HG03354 (cell line): ENCODE measurements around the gene MYOZ2.

Experiments
- ATAC-seq: cut with Tn5 transposase; IDR thresholded peaks from one replicate; pipeline ENCODE4 v1.9.1; 2021; ENCODE audit warnings: mild to moderate bottlenecking; ENCODE audit not compliant: unreplicated experiment, poor library complexity, severe bottlenecking

MYOZ2 gene

DNA sequence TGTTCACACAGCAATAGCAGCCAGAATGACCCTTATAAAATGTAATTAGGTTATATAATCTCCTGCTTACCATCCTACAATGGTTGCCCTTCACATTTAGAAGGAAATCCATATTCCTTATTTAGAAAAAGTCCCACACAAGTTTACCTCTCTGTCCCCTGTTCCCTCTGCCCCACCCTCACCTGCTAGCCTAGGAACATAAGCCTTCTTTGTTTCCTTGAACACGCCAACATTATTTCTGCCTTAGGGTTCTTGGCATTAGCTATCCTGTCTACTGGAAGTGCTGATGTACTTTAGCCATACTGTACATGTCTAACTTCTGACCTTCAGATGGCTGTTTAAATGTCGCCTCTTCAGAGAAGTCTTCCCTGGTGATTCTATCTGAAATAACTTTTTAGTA, 48.5 kb downstream of the MYOZ2 start:
- no peak for ATAC-seq

DNA sequence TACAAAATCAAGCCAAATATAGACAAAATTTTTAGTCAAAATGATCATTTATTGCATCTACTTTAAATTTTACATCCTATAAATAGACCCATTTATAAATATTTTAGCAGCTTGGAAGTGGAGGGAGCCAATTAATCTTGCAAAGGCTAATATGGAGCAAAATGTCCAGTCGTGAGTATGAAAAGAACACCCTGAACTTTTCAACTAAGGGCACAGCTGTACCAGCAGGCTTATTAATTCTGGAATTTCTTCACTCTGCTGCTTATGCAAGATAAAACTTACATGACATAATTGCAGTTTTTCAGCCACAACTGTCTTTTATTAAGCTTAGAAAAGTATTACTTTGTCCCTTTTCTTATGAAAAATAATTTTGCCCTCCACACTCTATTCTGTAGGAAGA, 54.0 kb downstream of the MYOZ2 start:
- ATAC-seq: no peak

DNA sequence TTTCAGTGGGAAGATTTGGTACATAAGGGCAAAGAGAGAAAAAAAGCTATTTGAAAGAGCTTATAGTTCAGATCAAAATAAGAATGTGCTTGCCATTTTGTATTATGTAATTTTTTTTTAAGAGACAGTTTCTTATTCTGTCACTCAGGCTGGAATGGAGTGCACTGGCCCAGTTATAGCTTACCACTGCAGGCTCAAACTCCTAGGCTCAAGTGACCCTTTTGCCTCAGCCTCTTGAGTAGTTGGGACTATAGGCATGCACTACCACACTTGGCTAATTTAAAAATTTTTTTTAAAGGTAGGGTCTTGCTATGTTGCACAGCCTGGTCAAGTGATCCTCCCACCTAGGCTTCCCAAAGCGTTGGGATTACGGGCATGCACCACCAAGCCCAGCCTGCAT, 54.7 kb downstream of the MYOZ2 start:
- ATAC-seq: no peak

DNA sequence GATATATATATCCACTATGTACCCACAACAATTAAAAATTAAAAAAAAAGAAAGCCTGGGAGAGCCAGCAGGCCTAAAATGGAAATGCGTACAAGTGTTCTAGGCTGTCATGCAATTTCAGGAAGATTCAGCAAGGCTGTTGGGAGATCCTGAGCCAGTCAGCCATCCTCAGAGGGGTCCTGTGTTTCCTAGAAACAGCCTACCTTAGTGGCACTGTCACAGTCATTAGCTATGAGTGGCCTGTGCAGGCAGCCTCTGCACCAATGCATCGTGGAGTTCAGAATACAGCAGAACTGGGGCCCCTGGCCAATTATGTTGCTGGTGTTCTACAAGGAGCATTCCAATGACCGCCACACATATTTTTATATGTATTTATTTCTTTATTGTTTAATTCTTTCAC, 55.9 kb downstream of the MYOZ2 start:
- ATAC-seq: no peak

DNA sequence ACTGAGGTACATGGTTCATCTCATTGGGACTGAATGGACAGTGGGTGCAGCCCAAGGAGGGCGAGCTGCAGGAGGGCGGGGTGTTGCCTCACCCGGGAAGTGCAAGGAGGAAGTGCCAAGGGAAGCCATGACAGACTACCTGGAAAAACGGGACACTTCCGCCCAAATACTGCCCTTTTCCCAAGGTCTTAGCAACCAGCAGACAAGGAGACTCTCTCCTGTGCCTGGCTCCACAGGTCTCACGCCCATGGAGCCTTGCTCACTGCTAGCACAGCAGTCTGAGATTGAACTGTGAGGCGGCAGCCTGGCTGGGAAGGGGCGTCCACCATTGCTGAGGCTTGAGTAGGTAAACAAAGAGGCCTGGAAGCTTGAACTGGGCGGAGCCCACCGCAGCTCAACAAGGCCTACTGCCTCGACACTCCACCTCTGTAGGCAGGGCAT, 62.2 kb downstream of the MYOZ2 start:
- ATAC-seq: no peak

DNA sequence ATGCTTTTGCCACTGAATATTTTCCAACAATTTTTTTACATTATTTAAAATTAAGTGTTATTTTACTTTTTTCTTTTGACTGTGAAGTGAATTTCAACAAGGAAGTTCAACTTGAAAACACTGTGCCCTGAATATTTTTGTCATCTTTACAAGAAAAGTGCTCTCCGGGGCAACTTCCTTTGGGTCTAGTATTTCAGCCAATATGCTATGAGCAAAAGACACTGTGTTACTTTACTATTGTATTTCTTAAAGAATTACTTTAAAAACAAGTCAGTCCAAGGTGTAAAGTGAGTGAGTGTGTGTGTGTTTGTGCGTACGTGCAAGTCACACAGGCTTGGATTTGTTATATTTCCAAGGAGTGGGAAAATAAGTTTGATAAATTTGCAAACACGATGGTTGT, 69.3 kb downstream of the MYOZ2 start:
- ATAC-seq: no peak

DNA sequence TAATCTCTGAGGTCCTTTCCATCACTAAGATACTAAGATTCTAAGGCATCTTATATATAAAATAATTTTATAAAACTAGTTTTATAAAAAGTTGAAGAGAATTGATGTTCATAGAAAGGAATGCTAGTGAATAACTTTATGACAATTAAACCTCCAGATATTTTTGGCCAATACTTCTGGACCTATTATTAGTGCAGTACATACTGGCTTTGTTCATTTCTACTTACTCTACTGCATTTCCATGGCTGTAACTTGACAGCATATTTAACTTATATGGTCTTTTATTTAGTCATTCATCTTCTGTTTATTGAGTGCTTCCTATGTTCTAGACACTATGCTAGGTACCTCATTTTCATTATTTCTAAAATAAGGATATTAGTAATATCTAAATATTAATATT, 70.1 kb downstream of the MYOZ2 start:
- ATAC-seq: no peak

DNA sequence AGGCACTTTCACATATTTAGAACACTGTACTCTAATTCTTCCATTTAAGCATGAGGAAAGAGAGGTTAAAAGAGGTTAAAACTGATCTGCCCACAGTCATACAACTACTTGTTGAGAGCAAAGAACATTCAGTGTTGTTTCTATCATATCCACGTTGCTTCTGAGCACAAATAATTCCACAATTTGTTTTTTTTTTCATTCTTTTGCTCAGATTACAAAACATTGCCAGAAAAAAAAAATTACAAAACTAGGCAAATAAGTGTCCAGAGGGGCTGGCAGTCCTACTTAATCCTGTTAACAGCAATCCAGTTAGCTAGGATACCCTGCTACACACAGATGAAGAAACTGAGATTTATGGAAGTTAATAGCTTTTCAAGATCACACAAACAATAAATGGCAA, 70.5 kb downstream of the MYOZ2 start:
- no peak for ATAC-seq

DNA sequence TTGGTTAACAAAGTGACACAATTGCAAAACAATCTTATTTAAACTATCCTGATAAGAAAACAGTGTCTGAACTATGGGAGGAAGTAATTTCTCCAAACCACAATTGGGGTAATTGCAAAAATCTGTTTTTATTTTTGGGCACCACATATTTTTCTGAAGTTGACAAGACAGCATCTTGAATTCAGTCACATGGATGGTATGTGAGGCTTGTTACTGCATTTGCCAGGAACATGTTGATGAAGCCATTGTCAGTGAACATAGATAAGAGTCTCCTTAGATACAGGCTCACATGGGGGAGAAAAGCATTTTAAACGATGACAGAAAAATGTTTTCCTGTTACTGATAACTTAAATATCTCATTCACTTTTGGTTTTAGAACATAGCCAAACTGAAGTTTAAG, 71.4 kb downstream of the MYOZ2 start:
- ATAC-seq: no peak

DNA sequence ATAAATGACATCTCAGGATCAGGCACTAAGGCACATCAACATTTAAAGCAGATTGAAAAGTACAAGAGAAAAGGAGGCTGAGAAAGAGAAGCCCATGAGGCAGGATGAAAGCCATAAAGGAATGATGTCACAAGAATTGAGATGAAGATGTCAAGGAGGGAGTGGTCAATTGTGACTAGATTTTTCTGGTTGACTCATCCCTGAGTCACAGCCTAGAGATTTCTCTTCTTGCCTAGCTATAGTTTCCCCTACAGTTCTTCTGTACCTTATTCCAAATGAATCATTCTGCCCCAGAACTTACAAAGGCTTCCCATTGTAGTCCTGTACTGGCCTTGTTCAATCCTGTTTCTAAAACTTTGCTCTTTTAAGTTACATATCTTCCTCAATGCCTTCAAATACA, 73.4 kb downstream of the MYOZ2 start:
- no peak for ATAC-seq

DNA sequence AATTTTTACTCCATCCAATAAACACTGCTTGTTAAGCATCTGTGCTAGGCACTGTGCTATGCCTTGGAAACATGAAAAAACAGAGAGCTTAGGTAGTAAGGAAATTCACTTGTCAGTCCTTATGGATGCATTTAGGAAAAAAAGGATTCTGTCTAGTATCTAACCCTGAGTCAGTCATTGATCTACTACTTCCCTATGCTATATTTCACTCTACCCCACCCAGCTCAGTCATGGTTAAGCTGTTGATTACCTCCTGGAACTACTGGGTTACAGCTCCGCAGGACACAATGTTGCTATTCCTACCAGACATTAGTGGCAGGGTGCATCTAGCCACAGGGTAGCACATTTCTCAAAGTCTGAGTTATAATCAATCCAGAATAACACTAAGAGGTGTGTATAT, 74.0 kb downstream of the MYOZ2 start:
- no peak for ATAC-seq

DNA sequence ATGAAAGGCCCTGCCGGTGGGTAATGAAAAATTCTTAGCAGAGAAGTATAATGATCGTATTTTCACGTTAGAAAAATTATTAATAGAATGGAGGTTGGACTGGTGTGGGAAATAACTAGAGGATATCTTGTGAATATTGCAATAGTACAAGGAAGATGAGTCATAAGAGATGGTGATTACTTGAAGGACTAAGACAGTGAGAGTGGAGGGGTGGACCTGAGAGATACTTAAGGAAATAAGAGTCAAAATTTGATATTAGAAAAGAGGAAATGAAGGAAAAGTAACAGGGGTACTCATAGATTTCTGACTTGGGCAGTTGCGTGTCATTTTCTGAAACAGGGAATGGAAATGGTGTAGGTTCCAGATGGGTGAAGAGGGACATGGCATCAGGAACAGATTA, 75.1 kb downstream of the MYOZ2 start:
- ATAC-seq: no peak

DNA sequence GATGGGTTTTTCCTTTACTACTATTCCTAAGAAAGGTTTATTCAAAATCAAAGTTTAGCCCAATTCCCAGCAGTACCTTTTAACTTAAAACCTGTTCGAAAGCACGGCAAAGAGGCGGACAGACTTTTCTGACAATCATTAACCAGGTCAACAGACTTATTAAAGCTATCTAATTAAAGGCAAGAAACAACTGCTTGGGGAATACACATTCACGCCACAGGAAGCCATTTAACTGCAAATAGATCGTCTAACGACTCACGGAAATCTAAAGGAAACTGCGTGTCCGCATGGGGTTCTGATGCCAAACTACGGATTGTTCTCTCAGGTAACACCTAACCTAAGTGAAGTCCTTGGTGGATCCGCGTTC, 76.2 kb downstream of the MYOZ2 start:
- peak; percentile 21 for ATAC-seq

DNA sequence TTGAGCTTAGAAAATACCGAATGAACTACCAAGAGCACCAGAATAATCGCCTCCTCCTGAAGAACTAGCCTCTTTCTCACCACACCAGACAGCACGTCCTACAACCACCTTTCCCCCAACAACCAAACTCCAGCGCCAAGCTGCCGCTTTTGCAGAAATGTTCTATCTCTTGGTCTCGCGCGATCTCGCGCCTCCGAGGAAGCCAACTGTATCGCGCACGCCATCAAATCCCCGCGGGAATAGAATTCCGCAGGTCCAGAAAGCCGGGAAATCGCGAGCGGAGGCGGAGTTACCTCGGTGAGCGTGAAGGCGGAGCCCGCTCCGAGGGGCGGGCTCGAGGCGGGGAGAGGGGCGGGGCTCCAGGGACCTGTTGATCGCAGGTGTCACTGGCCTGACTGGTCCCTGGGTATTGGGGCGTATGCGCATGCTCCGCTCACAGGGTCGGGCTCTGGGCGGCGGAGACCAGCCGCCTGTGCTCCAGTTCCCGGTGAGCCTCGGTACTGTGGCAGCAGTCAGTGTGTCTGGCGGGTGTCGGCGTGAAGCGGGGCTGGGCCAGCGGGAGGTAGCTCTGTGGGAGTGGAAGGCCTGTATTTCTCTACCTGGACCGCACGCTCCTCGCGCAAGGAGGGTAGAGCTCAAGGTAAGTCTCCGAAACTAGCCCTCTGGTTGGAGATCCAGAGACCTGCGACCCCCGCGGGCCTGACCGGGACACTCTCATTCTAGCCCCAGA, 76.8 kb downstream of the MYOZ2 start, which contains the start of gene USP53:
Gene USP53 (plus strand): TSS at position 480 of the 730 bp plus-strand sequence. CDS start 27,047 bp downstream, outside the sequence.
- peak; percentile 89 for ATAC-seq

DNA sequence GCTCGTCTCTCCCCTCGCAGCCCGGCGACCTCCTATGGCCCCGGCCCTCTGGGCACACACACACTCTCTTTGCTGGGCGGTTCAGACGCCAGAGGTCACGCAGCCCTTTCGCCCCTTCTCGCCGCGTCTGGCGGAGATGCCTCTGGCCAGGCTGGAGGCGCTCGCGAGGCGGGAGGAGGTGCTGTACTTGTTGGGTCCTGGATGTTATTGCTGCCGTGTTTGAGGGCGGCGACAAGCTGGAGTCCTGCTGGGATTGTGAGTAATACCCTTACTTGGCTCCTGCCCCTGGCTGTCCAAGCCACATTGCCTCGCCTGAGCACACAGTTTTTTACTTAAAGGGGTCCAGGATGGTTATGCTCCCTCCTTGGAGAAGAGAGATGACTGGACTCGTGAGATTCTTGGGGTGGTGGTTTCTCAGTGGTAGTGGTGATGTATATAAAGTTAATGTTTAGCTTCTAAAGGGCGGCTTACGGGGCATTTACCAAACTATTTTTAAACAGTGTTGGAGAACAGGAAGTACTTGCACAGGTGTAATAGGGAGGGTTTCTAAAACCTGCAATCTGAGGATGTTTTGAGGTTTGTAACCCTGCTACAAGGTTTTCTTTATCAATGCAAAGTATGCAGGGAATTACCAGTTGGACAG, 77.5 kb downstream of the MYOZ2 start:
- ATAC-seq: peak; percentile 60

DNA sequence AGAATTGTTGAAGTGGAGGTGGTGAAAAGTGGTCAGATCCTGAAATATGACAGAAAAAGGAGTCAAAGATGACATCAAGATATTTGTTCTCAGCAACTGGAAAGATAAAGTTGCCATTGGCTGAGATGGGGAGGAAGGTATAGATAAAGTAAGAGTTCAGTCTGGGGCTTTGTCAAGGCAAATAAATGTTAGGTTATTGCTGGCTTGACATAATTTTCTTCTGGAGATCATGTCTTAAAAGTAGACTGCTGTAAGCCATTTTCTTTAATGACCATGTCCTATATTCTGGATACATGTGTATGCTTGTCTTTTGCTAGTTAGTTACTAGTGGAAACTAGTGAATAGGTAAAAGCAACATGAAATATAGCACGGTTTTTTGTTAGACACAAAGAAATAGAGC, 82.5 kb downstream of the MYOZ2 start:
- no peak for ATAC-seq

DNA sequence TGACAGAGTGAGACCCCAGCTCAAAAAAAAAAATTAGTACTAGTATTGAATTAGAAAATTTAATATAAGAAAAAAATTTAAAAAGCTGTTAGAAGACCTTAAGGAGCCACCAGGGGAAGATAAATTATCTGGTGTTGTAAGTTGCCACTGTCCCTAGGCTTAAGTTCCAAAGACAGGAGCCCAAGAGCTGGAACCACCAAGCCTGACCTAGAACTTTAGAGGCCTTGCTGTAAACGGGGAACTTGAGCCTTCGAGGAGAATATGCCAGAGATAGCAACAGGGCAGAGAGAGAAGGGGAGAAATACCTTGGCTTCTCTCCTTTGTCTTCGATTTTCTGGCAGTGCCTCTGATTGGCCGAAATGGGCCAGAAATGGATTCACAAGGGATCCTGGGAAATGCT, 85.8 kb downstream of the MYOZ2 start:
- no peak for ATAC-seq

DNA sequence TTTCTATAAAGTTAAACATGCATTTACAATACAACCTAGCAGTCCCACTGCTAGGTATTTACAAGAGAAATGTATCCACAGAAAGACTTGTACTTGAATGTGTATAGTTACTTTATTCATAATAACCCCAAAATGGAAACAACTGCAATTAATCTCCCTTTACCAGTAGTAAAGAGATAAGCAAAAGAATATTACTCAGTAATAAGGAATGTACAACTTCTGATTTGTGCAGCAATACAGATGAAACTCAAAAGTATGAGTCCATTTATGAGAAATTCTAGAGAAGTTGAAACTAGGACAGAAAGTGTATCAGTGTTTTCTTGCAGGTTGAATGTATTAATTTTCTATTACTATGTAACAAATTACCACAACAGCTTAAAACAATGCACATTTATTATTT, 92.1 kb downstream of the MYOZ2 start:
- ATAC-seq: no peak

DNA sequence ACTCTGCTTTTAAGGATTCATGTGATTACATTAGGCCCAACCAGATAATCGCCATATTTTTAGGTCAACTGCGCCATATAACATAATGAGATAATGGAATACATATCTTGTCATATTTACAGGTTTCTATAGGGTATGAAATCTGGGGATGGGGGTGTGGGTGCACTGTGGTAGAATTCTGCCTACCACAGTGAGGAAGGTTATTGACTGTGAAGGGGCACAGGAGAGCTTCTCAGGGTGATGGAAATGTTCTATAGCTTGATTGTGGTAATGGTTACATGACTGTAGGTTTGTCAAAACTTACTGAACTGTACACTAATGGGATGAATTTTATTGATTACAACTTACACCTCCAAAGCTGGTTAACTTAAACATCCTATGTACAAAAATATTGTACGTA, 92.8 kb downstream of the MYOZ2 start:
- no peak for ATAC-seq

DNA sequence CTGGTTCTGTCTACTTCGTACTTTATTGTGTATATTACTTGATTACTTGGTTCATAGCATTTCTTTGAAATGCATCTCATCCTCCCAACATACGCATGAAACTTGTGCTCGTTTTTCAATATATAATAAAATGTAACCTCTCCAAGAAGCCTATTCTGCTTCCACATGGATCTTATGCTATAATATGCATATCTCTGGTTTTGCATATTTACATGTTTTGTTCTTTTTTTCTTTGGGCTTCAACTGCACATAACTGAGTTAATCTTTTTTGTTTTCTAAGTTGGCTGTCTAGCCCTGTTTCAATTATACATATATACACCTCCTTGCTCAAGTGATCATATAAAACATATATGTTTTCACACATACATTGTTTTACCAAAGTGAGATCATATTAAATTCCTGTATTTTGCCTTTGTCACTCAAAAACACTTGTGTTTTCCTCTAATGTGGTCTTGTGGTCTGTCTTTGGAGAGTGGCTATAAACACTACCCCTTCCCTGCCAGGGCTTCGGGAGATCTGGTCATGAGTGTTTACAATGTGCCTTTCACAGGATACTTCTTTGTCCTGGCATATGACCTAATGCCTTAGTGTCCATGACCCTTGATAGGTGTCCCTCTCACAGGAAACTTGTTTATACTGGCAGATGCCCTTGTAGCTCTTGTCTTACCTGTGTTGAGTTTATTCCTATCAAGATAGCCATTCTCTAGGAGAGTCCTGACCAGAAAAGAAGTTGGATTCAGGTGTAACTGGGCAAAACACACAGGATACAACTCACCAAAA, 94.5 kb downstream of the MYOZ2 start:
- ATAC-seq: no peak

DNA sequence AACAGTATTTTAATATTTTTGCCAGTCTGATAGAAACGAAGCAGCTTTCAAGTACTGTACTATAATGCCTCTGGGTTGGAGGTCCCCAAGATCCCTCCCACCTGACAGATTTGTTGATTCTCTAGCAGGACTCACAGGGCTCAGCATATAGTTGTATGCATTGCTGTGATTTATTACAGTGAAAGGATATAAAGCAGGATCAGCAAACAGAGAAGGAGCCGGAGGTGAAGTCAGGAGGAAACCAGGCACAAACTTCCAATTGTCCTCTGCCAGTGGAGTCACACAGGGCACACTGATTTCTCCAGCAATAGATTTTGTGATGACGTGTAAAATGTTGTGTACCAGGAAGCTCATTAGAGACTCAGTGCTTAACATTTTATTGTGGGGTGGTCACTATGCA, 95.9 kb downstream of the MYOZ2 start:
- ATAC-seq: no peak
